ENCODE results near the gene TRNP1.

TRNP1 gene

DNA sequence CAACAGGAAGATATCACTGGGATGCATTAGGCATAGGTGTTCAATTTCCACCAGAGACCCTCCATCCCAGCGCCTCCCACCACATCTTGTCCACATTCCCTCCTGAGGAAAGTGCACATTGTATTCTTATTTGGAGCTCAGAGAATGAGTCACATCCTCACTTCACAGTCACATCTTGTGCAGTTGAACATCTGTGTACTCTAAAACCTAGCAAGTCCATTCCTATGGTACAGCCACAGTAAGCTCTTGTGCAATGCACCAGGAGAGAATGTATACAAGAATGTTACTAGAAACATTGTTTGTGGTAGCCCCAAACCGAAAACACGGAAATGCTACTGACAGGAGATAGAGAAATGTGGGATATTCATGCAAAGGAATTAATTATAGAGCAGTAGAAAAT, 31.7 kb upstream of the TRNP1 start:
- TF ChIP-seq, protein P1, sequence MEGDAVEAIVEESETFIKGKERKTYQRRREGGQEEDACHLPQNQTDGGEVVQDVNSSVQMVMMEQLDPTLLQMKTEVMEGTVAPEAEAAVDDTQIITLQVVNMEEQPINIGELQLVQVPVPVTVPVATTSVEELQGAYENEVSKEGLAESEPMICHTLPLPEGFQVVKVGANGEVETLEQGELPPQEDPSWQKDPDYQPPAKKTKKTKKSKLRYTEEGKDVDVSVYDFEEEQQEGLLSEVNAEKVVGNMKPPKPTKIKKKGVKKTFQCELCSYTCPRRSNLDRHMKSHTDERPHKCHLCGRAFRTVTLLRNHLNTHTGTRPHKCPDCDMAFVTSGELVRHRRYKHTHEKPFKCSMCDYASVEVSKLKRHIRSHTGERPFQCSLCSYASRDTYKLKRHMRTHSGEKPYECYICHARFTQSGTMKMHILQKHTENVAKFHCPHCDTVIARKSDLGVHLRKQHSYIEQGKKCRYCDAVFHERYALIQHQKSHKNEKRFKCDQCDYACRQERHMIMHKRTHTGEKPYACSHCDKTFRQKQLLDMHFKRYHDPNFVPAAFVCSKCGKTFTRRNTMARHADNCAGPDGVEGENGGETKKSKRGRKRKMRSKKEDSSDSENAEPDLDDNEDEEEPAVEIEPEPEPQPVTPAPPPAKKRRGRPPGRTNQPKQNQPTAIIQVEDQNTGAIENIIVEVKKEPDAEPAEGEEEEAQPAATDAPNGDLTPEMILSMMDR (IDR thresholded peaks at IDR 0.05; ENCODE audit: insufficient read depth, low read length, poor library complexity, severe bottlenecking) = no peak
- H3K36me3 ChIP-seq (ENCODE audit: control insufficient read depth, insufficient read depth, low read length) = no peaks in the 10 kb centered on the region
- DNase-seq (ENCODE audit: extremely low read depth, insufficient read length) = no peak
- H3K27me3 ChIP-seq (replicated peaks; ENCODE audit: control insufficient read depth, insufficient read depth, low read length) = peaks cover 2% of the 10 kb centered on the region
- H3K4me3 ChIP-seq (replicated peaks; ENCODE audit: low read depth, low read length) = no peak overlapping the region

DNA sequence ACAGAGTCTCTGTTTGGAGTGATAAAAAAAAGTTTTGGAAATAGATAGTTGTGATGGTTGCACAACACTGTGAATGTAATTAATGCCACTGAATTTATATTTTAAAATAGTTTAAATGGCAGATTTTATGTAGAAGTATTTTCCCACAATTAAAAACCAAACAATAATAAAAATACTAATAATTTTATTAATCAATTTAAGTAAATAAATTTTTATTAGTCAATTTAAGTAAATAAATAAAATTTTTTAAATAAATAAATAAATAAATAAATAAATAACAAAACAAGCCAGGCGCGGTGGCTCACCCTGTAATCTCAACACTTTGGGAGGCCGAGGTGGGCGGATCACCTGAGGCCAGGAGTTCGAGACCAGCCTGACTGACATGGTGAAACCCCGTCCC, 28.3 kb upstream of the TRNP1 start:
- DNase-seq (ENCODE audit: extremely low read depth, insufficient read length) = no peak
- Histone ChIP-seq H3K27me3 (replicated peaks; ENCODE audit: control insufficient read depth, insufficient read depth, low read length) (peaks cover 2% of the 10 kb centered on the region; the same call in 1 of the 2 replicates), H3K4me3 (replicated peaks; ENCODE audit: low read depth, low read length) (no peak overlapping the region), H3K36me3 (ENCODE audit: control insufficient read depth, insufficient read depth, low read length) (no peaks in the 10 kb centered on the region)
- TF ChIP-seq, protein P1 (IDR thresholded peaks at IDR 0.05; ENCODE audit: insufficient read depth, low read length, poor library complexity, severe bottlenecking) = no peak

DNA sequence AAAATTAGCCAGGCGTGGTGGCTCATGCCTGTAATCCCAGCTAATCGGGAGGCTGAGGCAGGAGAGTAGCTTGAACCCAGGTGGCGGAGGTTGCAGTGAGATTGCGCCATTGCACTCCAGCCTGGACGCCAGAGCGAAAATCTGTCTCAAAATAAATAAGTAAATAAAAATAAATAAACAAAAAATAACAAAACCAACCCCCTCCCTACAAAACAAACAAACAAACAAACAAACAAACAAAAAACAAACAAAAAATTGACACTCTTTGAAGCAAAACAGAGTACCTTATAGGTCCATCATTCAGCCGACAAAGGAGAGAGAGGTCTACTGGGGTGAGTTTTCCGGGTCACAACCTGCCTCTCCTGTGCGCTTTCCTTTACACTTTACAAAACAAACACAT, 27.9 kb upstream of the TRNP1 start:
- TF ChIP-seq, protein P1 (IDR thresholded peaks at IDR 0.05; ENCODE audit: insufficient read depth, low read length, poor library complexity, severe bottlenecking) = no peak
- Histone ChIP-seq H3K36me3 (ENCODE audit: control insufficient read depth, insufficient read depth, low read length) (no peaks in the 10 kb centered on the region), H3K27me3 (replicated peaks; ENCODE audit: control insufficient read depth, insufficient read depth, low read length) (peaks cover 1% of the 10 kb centered on the region), H3K4me3 (replicated peaks; ENCODE audit: low read depth, low read length) (no peak overlapping the region)
- no peak for DNase-seq (ENCODE audit: extremely low read depth, insufficient read length)

DNA sequence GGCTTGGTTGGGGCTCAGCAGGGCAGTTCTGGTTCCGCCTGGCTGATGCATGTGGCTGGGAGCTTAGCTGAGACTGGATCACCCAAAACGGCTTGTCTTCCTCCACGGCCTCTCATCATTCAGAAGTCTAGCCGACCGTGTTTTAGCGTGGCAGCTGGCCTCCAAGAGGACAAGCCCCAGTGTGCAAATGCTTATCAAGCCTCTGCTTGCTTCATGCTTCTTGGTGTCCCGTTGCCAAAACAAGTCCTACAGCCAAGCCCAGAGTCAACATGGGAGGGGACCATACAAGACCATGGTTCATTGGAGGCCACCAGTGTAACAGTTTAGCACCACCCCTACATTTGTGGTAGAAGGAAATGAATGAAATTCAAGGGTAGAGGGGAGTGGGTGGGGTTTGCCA, 22.7 kb upstream of the TRNP1 start:
- peaks cover 3% of the 10 kb centered on the region for H3K27me3 ChIP-seq (replicated peaks; ENCODE audit: control insufficient read depth, insufficient read depth, low read length)
- no peak for DNase-seq (ENCODE audit: extremely low read depth, insufficient read length)
- no peak overlapping the region for H3K4me3 ChIP-seq (replicated peaks; ENCODE audit: low read depth, low read length)
- H3K36me3 ChIP-seq (ENCODE audit: control insufficient read depth, insufficient read depth, low read length) = no peaks in the 10 kb centered on the region
- TF ChIP-seq, protein P1 (IDR thresholded peaks at IDR 0.05; ENCODE audit: insufficient read depth, low read length, poor library complexity, severe bottlenecking) = no peak

DNA sequence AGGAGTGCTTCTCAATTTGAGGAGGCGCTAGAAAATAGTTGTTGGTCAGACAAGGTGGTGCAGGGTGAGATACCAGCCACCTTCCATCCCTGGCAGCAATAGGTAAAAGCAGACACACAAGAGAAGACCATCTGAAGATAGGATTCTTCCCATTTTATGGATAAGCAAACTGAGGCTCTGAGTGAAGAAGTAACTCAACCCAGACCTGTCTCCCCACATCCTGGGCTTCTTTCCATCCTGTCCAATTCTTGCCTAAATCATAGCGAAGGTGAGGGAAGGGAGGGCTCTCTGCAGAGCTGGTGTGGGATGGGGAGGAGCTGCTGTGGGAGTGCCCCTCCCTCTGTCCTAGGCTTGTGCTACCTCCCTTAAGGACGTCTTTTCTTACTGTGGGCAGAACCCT, 21.9 kb upstream of the TRNP1 start:
- Histone ChIP-seq H3K4me3 (replicated peaks; ENCODE audit: low read depth, low read length) (no peak overlapping the region), H3K27me3 (replicated peaks; ENCODE audit: control insufficient read depth, insufficient read depth, low read length) (peaks cover 3% of the 10 kb centered on the region), H3K36me3 (ENCODE audit: control insufficient read depth, insufficient read depth, low read length) (no peaks in the 10 kb centered on the region)
- DNase-seq (ENCODE audit: extremely low read depth, insufficient read length) = no peak
- TF ChIP-seq, protein P1 (IDR thresholded peaks at IDR 0.05; ENCODE audit: insufficient read depth, low read length, poor library complexity, severe bottlenecking) = no peak

DNA sequence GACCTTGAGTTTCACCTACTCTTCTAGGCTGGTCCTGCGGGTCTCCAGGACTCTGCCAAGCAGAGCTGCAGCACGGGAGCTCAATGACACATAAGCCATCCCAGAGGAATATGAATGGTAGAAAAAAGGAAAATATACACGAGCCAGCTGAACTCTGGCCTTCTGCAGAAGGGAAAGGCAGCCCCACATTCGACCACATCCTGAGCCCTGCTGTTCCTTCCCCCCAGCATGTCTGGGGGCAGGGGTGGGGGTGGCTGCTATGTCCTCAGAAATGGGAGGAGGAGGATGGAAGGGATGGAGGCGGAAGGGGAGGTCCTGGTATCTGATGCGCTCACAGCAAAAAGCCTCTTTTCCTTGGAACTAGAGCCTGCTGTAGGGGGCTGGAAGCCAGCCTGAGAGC, 21.1 kb upstream of the TRNP1 start:
- TF ChIP-seq, protein P1 (IDR thresholded peaks at IDR 0.05; ENCODE audit: insufficient read depth, low read length, poor library complexity, severe bottlenecking) = no peak
- H3K27me3 ChIP-seq (replicated peaks; ENCODE audit: control insufficient read depth, insufficient read depth, low read length) = peaks cover 3% of the 10 kb centered on the region
- H3K36me3 ChIP-seq (ENCODE audit: control insufficient read depth, insufficient read depth, low read length) = no peaks in the 10 kb centered on the region
- no peak overlapping the region for H3K4me3 ChIP-seq (replicated peaks; ENCODE audit: low read depth, low read length)
- no peak for DNase-seq (ENCODE audit: extremely low read depth, insufficient read length)

All from GM06990 (cell line).